Neural cell (in vitro differentiated cells): ENCODE results near the gene CLTB.

ENCODE experiments used
- EZH2 ChIP-seq: fragments of 200-600, 300-800 bp; shearing (Covaris generic), sonication (generic); IDR thresholded peaks from 2 replicates; pipeline ENCODE4 v1.6.1; 2014; ENCODE audit warnings: antibody characterized with exemption, low read length, borderline replicate concordance, mild to moderate bottlenecking; ENCODE audit not compliant: insufficient read depth, poor library complexity, severe bottlenecking
- TAF1 ChIP-seq: IDR thresholded peaks from 2 replicates; pipeline ENCODE4 v1.6.1; 2012; ENCODE audit warnings: low read depth
- TF ChIP-seq, protein P1 (sequence below): IDR thresholded peaks from 2 replicates; pipeline ENCODE4 v1.6.1; 2012; ENCODE audit warnings: borderline replicate concordance

GRCh38 chr5:176388444-176389134 is 27.8 kb downstream of the CLTB start, which contains the start of the genes HIGD2A and NOP16:
- TF ChIP-seq TAF1 = no peak
- no peak for TF ChIP-seq EZH2
- TF ChIP-seq, protein P1, sequence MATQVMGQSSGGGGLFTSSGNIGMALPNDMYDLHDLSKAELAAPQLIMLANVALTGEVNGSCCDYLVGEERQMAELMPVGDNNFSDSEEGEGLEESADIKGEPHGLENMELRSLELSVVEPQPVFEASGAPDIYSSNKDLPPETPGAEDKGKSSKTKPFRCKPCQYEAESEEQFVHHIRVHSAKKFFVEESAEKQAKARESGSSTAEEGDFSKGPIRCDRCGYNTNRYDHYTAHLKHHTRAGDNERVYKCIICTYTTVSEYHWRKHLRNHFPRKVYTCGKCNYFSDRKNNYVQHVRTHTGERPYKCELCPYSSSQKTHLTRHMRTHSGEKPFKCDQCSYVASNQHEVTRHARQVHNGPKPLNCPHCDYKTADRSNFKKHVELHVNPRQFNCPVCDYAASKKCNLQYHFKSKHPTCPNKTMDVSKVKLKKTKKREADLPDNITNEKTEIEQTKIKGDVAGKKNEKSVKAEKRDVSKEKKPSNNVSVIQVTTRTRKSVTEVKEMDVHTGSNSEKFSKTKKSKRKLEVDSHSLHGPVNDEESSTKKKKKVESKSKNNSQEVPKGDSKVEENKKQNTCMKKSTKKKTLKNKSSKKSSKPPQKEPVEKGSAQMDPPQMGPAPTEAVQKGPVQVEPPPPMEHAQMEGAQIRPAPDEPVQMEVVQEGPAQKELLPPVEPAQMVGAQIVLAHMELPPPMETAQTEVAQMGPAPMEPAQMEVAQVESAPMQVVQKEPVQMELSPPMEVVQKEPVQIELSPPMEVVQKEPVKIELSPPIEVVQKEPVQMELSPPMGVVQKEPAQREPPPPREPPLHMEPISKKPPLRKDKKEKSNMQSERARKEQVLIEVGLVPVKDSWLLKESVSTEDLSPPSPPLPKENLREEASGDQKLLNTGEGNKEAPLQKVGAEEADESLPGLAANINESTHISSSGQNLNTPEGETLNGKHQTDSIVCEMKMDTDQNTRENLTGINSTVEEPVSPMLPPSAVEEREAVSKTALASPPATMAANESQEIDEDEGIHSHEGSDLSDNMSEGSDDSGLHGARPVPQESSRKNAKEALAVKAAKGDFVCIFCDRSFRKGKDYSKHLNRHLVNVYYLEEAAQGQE = no peak
